ENCODE results near the gene ABCC3. TPM values are rescaled to one million over a fixed set of nuclear protein-coding genes. Genes with fewer than 3 reads are reported as not detected.

The ABCC3 gene
- total RNA-seq, 4 donors from 2014 or later, result 297 to 655 (median 533) TPM

DNA sequence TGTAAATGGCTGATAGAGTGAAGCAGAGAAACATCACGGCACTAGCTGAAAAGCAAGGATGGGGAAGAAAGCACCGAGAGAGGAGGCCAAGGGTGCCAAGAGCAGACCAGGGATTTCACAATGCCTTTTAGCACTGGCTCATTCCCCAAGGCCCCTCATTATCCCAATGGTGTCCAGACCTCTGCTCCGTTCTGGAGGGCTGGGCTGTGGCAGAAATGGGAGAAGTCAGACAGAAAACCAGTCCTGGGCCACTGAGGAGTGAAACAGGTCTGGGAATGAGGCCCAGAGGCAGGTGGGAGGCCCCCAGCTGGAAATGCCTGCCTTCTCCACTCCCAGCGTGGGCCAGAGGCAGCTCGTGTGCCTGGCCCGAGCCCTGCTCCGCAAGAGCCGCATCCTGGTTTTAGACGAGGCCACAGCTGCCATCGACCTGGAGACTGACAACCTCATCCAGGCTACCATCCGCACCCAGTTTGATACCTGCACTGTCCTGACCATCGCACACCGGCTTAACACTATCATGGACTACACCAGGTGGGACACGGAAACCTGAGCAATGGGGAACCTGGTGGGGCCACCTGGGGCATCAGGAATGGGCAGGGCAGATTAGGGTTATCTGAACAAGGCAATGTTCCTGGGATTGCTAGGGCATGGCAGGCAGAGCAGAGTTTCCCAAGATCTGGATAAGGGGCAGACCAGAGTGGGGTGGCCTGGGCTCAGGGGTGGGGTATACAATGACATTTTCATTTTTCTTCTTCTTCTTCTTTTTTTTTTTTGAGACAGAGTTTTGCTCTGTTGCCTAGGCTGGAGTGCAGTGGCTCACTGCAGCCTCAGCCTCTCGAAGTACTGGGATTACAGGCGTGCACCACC, 52.8 kb downstream of the ABCC3 start:
- Histone ChIP-seq H3K27me3 (no peaks in the 10 kb centered on the region), H3K27ac (peak overlapping the region; percentile 85 to 89 (median 88)), H3K4me1 (peaks cover 43 to 84% (median 69%) of the 10 kb centered on the region in 4 donors), H3K9me3 (no peaks in the 10 kb centered on the region), H3K36me3 (no peaks in the 10 kb centered on the region), H3K4me3 (no peak overlapping the region)
- TF ChIP-seq EP300 (IDR thresholded peaks at IDR 0.05; ENCODE audit: low read depth) (no peak), POLR2A (IDR thresholded peaks at IDR 0.05) (no peak), POLR2AphosphoS5 (IDR thresholded peaks at IDR 0.05) (no peak)
- TF ChIP-seq, protein P1, sequence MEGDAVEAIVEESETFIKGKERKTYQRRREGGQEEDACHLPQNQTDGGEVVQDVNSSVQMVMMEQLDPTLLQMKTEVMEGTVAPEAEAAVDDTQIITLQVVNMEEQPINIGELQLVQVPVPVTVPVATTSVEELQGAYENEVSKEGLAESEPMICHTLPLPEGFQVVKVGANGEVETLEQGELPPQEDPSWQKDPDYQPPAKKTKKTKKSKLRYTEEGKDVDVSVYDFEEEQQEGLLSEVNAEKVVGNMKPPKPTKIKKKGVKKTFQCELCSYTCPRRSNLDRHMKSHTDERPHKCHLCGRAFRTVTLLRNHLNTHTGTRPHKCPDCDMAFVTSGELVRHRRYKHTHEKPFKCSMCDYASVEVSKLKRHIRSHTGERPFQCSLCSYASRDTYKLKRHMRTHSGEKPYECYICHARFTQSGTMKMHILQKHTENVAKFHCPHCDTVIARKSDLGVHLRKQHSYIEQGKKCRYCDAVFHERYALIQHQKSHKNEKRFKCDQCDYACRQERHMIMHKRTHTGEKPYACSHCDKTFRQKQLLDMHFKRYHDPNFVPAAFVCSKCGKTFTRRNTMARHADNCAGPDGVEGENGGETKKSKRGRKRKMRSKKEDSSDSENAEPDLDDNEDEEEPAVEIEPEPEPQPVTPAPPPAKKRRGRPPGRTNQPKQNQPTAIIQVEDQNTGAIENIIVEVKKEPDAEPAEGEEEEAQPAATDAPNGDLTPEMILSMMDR (IDR thresholded peaks at IDR 0.05), result no peak
- DNase-seq, result no peak
- 79 to 81% methylated on average over 3 to 16 of the region's 16 CpGs for WGBS, 2 donors (ENCODE audit: low coverage in 1 of 2)
- in situ Hi-C loops (cut with MboI; ENCODE audit: low pct_ligation_motif_present in 1 of 4, low pct_unique_long_range_greater_than_20kb in 1 of 4, low sequenced_read_pairs in 3 of 4), result no loop called here
- intact Hi-C loops (cut with DNase I; ENCODE audit: low total_unique reads), result no loop called here

DNA sequence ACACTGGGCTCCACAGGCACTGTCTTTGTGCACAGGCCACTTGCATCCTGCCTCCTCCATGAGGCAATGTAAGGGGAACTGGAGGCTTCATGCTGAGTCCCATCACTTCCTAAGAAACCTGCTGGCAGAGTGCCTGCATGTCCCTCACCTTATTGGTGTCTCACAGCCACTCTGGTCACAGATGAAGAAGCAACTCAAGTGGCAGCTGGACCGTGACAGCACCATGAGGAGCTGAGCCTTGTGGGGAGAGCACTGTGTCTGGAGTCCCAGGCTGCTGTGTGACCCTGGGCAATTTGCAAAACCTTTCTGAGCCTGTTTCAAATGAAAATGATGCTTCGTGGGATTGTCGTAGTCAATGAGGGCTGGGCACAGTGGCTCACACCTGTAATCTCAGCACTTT, 53.6 kb downstream of the ABCC3 start:
- in situ Hi-C loops (cut with MboI; ENCODE audit: low pct_ligation_motif_present in 1 of 4, low pct_unique_long_range_greater_than_20kb in 1 of 4, low sequenced_read_pairs in 3 of 4), result no loop called here
- H3K36me3 ChIP-seq, result no peaks in the 10 kb centered on the region
- H3K27ac ChIP-seq, result peak overlapping the region; percentile 9 to 88 (median 86)
- H3K4me1 ChIP-seq, result peaks cover 51 to 92% (median 76%) of the 10 kb centered on the region in 4 donors
- intact Hi-C loops (cut with DNase I; ENCODE audit: low total_unique reads), result no loop called here
- no peak for TF ChIP-seq POLR2A (IDR thresholded peaks at IDR 0.05)
- no peak for TF ChIP-seq POLR2AphosphoS5 (IDR thresholded peaks at IDR 0.05)
- TF ChIP-seq EP300 (IDR thresholded peaks at IDR 0.05; ENCODE audit: low read depth), result no peak
- TF ChIP-seq, protein P1 (IDR thresholded peaks at IDR 0.05), result no peak
- 100% methylated on average over 3 of the region's 3 CpGs; no CpG with 5 or more reads in 1 of the 2 donors for WGBS, 2 donors (ENCODE audit: low coverage in 1 of 2)
- H3K9me3 ChIP-seq, result no peaks in the 10 kb centered on the region
- H3K27me3 ChIP-seq, result no peaks in the 10 kb centered on the region
- H3K4me3 ChIP-seq, result no peak overlapping the region
- no peak for DNase-seq

DNA sequence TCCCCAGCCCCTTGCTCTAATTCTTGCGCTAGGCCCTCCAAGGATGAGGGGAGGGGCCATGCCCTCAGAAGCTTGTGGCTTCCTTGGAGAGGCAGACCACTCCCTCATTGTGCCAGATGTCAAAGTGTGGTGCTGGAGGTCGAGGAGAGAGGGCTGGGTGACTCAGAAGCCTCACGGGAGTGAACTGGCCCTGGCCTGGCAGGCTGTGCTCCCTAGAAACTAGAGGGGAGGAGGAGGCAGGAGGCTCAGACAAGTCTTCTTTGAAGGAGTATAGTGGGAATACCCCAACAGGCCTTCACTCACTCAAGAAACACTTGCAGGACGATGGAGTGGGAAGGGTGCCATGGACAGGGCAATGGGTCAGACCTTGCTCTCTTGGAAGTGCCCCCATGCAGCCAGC, 54.6 kb downstream of the ABCC3 start:
- TF ChIP-seq, protein P1 (IDR thresholded peaks at IDR 0.05), result no peak
- TF ChIP-seq POLR2AphosphoS5 (IDR thresholded peaks at IDR 0.05) (no peak), POLR2A (IDR thresholded peaks at IDR 0.05) (no peak)
- Histone ChIP-seq H3K9me3 (no peaks in the 10 kb centered on the region), H3K4me3 (no peak overlapping the region), H3K4me1 (peaks cover 59 to 96% (median 80%) of the 10 kb centered on the region in 4 donors), H3K36me3 (no peaks in the 10 kb centered on the region), H3K27me3 (no peaks in the 10 kb centered on the region), H3K27ac (peak overlapping the region; percentile 85 to 89 (median 88))
- intact Hi-C loops (cut with DNase I; ENCODE audit: low total_unique reads), result no loop called here
- WGBS, 2 donors (ENCODE audit: low coverage in 1 of 2), result 60% methylated on average over 4 of the region's 4 CpGs; no CpG with 5 or more reads in 1 of the 2 donors
- in situ Hi-C loops (cut with MboI; ENCODE audit: low pct_ligation_motif_present in 1 of 4, low pct_unique_long_range_greater_than_20kb in 1 of 4, low sequenced_read_pairs in 3 of 4), result no loop called here
- no peak for DNase-seq

DNA sequence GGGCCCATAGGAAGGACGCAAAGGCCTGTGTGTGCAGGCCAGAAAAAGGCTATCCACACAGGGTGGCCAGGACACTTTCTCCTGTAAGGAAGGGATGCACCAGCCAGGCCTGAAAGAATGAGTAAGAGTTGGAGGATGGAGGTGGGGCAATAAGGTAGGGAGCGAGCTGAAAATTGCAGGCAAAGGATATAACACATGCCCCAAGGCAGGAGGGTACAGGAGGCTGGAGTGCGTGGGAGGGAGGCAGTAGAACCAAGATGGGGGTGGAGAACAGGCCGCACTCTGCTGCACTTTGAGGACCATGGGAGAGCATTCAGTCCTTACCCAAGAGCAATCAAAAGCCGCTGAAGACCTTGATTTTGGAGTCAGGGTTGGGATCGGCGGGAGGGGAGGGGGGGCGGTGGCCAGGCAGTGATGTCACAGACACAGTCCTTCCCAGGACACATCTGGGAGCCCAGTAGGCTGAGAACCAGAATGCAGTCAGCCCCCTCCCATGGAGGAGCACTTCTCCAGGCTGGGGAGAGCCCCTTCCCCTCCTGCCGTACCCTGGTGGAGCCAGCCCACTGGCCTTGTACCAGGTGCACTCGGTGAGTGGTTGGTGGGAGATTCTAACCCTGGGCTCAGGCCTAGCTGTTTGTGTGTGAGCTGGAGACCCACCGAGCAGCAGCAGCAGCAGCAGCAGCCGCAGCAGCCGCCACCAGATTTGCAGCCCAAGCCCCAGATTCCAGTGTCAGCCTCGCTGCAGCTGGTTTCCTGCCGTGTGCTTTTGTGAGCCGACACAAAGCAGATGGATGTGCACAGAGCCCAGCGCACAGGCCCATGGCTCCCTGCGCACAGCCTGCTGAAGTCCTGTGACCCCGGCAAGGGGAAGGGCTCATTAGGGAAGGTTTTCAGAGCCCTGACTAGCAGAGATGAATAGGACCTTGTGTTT, 55.5 kb downstream of the ABCC3 start:
- WGBS, 2 donors (ENCODE audit: low coverage in 1 of 2), result 61 to 80% methylated on average over 3 to 19 of the region's 19 CpGs
- H3K27ac ChIP-seq, result peak overlapping the region; percentile 85 to 89 (median 88)
- DNase-seq, result no peak
- in situ Hi-C loops (cut with MboI; ENCODE audit: low pct_ligation_motif_present in 1 of 4, low pct_unique_long_range_greater_than_20kb in 1 of 4, low sequenced_read_pairs in 3 of 4), result loop anchor here (10.0 kb wide), 2 partner anchors 55 to 145 kb away; partner anchors contain the start of genes SPATA20 (in 4 of the 4) and ABCC3 (in 1 of the 4)
- peaks cover 67 to 97% (median 80%) of the 10 kb centered on the region in 4 donors for H3K4me1 ChIP-seq
- TF ChIP-seq, protein P1 (IDR thresholded peaks at IDR 0.05), result no peak
- no peak for TF ChIP-seq EP300 (IDR thresholded peaks at IDR 0.05; ENCODE audit: low read depth)
- no peak for TF ChIP-seq POLR2AphosphoS5 (IDR thresholded peaks at IDR 0.05)
- TF ChIP-seq POLR2A (IDR thresholded peaks at IDR 0.05), result no peak
- H3K36me3 ChIP-seq, result no peaks in the 10 kb centered on the region
- H3K4me3 ChIP-seq, result no peak overlapping the region
- intact Hi-C loops (cut with DNase I; ENCODE audit: low total_unique reads), result no loop called here
- no peaks in the 10 kb centered on the region for H3K27me3 ChIP-seq
- H3K9me3 ChIP-seq, result no peaks in the 10 kb centered on the region
